Hepatocyte (in vitro differentiated cells): Measurements from ENCODE around the gene RTP3. TPM values are rescaled to one million over a fixed set of nuclear protein-coding genes. Genes with fewer than 3 reads are reported as not detected.

Experiments
- DNase-seq: peaks from one replicate; pipeline ENCODE4 v3.0.0-alpha.2; 2016; ENCODE audit warnings: low spot score
- H2AFZ ChIP-seq: fragments of 200-600 bp; sonication (generic); 2 replicates; pipeline ENCODE4 v1.6.0; 2016; ENCODE audit warnings: antibody characterized with exemption, mild to moderate bottlenecking
- H3K27ac ChIP-seq: fragments of 200-600 bp; sonication (generic); 2 replicates; pipeline ENCODE4 v1.5.1; 2016; ENCODE audit warnings: mild to moderate bottlenecking
- H3K27me3 ChIP-seq: fragments of 200-600 bp; sonication (generic); 2 replicates; pipeline ENCODE4 v1.6.1; 2016
- H3K36me3 ChIP-seq: fragments of 200-600 bp; sonication (generic); replicated peaks from 2 replicates; pipeline ENCODE4 v1.5.1; 2016; ENCODE audit warnings: low read depth; ENCODE audit not compliant: insufficient read depth
- H3K4me1 ChIP-seq: fragments of 200-600 bp; sonication (generic); 2 replicates; pipeline ENCODE4 v1.5.1; 2016; ENCODE audit warnings: mild to moderate bottlenecking, moderate library complexity; ENCODE audit not compliant: insufficient read depth
- H3K4me2 ChIP-seq: fragments of 200-600 bp; sonication (generic); 2 replicates; pipeline ENCODE4 v1.6.0; 2016
- H3K4me3 ChIP-seq: fragments of 200-600 bp; sonication (generic); 2 replicates; pipeline ENCODE4 v1.5.1; 2016; ENCODE audit warnings: mild to moderate bottlenecking
- H3K79me2 ChIP-seq: fragments of 200-600 bp; sonication (generic); 2 replicates; pipeline ENCODE4 v1.6.0; 2017; ENCODE audit warnings: mild to moderate bottlenecking
- H3K9me2 ChIP-seq: fragments of 200-600 bp; sonication (generic); replicated peaks from 2 replicates; pipeline ENCODE4 v1.6.0; 2017; ENCODE audit warnings: mild to moderate bottlenecking; ENCODE audit not compliant: insufficient read depth
- H3K9me3 ChIP-seq: fragments of 200-600 bp; sonication (generic); 2 replicates; pipeline ENCODE4 v1.5.1; 2016; ENCODE audit warnings: low read depth, mild to moderate bottlenecking
- H4K20me1 ChIP-seq: fragments of 200-600 bp; sonication (generic); 2 replicates; pipeline ENCODE4 v1.6.0; 2016; ENCODE audit warnings: mild to moderate bottlenecking; ENCODE audit not compliant: insufficient read depth, poor library complexity, severe bottlenecking
- EZH2 ChIP-seq: fragments of 200-600 bp; sonication (generic); IDR thresholded peaks from 2 replicates; pipeline ENCODE4 v1.6.1; 2016; ENCODE audit warnings: antibody characterized with exemption, mild to moderate bottlenecking, borderline replicate concordance
- EZH2phosphoT487 ChIP-seq: fragments of 200-600 bp; sonication (generic); IDR thresholded peaks from one replicate; pipeline ENCODE4 v1.6.1; 2018; ENCODE audit warnings: antibody characterized with exemption, mild to moderate bottlenecking, low read depth, moderate library complexity; ENCODE audit not compliant: unreplicated experiment, severe bottlenecking
- WGBS: methylation state at CpG from one replicate; pipeline ENCODE4 v1.1.6; 2016; ENCODE audit warnings: low lambda C conversion rate; ENCODE audit errors: missing lambda C conversion rate; 5-methylcytosine and 5-hydroxymethylcytosine counted together
- polyA plus RNA-seq: library from polyadenylated mRNA; unstranded; fragments of >200 nt; fragmentation: Nextera tagmentation; extraction: Ambion mirVana; gene quantifications from 2 replicates; pipeline ENCODE4 v1.2.1, GENCODE V29; 2016
- total RNA-seq: library from RNA; depleted of rRNA; stranded (reverse); fragments of >200 nt; gene quantifications from 2 replicates; pipeline ENCODE4 v1.2.3, GENCODE V29; 2014
- TF ChIP-seq, protein P1 (sequence below): fragments of 200-600 bp; sonication (generic); IDR thresholded peaks from 2 replicates; pipeline ENCODE4 v1.5.1; 2016; ENCODE audit warnings: antibody characterized with exemption, mild to moderate bottlenecking; ENCODE audit not compliant: poor library complexity

RTP3 gene
- total and polyA plus RNA-seq, 2 experiments from 2014 or later, result 1.8 to 2.0 TPM

DNA sequence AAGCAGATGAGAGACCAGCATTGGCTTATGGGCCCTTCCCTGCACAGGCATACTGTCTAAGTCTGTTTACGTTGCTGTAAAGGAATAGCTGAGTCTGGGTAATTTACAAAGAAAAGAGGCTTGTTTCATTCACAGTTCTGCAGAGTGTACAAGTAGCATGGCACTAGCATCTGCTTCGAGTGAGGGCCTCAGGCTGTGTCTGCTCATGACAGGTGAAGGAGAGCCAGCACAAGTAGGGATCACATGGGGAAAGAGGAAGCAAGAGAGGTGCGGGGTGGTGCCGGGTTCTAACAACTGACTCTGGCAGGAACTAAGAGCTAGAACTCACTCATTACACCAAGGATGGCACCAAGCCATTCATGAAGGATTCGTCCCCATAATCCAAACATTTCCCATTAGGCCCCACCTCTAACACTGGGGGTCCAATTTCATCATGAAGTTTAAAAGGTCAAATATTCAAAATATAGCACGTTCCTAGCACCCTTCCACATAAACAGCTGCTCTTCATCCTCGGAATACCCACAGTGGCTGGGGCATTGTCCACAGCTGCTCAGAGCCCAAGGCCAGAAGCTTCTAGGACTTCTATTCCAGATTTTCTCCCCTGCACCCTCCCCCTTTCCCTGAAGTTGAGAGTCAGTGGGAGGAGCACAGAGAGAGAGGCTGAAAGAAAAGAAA, 5.6 kb downstream of the RTP3 start:
- no peak overlapping the region for H2AFZ ChIP-seq
- no peak for DNase-seq
- H3K79me2 ChIP-seq, result no peaks in the 10 kb centered on the region
- H3K27ac ChIP-seq, result no peak overlapping the region
- H3K27me3 ChIP-seq, result no peaks in the 10 kb centered on the region
- 65% methylated on average over 7 of the region's 7 CpGs for WGBS
- TF ChIP-seq EZH2, result no peak
- TF ChIP-seq, protein P1, sequence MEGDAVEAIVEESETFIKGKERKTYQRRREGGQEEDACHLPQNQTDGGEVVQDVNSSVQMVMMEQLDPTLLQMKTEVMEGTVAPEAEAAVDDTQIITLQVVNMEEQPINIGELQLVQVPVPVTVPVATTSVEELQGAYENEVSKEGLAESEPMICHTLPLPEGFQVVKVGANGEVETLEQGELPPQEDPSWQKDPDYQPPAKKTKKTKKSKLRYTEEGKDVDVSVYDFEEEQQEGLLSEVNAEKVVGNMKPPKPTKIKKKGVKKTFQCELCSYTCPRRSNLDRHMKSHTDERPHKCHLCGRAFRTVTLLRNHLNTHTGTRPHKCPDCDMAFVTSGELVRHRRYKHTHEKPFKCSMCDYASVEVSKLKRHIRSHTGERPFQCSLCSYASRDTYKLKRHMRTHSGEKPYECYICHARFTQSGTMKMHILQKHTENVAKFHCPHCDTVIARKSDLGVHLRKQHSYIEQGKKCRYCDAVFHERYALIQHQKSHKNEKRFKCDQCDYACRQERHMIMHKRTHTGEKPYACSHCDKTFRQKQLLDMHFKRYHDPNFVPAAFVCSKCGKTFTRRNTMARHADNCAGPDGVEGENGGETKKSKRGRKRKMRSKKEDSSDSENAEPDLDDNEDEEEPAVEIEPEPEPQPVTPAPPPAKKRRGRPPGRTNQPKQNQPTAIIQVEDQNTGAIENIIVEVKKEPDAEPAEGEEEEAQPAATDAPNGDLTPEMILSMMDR, result no peak
- no peak for TF ChIP-seq EZH2phosphoT487
- H3K9me3 ChIP-seq, result no peaks in the 10 kb centered on the region
- H3K36me3 ChIP-seq, result no peaks in the 10 kb centered on the region
- H4K20me1 ChIP-seq, result no peaks in the 10 kb centered on the region
- peaks cover 22% of the 10 kb centered on the region for H3K4me1 ChIP-seq
- no peaks in the 10 kb centered on the region for H3K9me2 ChIP-seq
- no peak overlapping the region for H3K4me2 ChIP-seq
- H3K4me3 ChIP-seq, result no peak overlapping the region

DNA sequence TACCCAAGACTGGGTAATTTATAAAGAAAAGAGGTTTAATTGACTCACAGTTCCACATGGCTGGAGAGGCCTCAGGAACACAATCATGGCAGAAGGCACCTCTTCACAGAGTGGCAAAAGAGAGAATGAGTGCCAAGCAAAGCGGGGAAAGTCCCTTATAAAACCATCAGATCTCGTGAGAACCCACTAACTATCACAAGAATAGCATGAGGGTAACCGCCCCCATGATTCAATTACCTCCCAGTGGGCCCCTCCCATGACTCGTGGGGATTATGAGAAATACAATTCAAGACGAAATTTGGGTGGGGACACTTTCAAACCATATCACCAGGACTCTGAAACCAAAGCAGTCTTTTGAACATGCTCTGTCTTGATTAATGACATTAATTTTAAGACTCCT, 7.0 kb downstream of the RTP3 start:
- no peaks in the 10 kb centered on the region for H3K27me3 ChIP-seq

DNA sequence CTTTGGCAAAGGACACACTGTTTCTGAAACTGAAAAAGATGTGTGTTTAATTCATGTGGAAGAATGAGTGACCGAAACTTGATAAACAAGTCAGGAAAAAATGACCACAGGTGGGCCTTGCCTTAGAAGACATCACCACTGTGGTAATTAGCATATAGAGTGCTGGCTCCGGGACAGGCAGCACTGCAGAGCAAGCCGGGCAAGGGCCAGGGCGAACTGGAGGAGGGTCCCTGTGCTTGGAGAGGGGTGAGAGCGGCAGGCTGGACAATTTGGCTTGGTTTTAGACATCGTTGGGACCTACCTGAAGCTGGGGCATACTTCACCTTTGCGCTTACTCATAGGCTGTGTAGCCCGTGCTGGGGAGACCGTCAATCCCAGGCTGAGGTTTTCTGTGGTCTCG, 8.2 kb downstream of the RTP3 start:
- no peak for DNase-seq
- Histone ChIP-seq H3K4me1 (peaks cover 14% of the 10 kb centered on the region), H4K20me1 (no peaks in the 10 kb centered on the region), H3K27ac (no peak overlapping the region), H3K36me3 (no peaks in the 10 kb centered on the region), H2AFZ (no peak overlapping the region), H3K27me3 (no peaks in the 10 kb centered on the region), H3K79me2 (no peaks in the 10 kb centered on the region), H3K4me3 (no peak overlapping the region), H3K9me2 (no peaks in the 10 kb centered on the region), H3K9me3 (no peaks in the 10 kb centered on the region), H3K4me2 (no peak overlapping the region)
- 90% methylated on average over 10 of the region's 10 CpGs for whole genome bisulfite sequencing
- TF ChIP-seq, protein P1, result no peak
- TF ChIP-seq EZH2 (no peak), EZH2phosphoT487 (no peak)

More for the DNA sequence above, 7.0 kb downstream of the RTP3 start:
- Histone ChIP-seq H3K79me2 (no peaks in the 10 kb centered on the region), H3K9me2 (no peaks in the 10 kb centered on the region), H3K4me1 (peaks cover 22% of the 10 kb centered on the region), H3K4me2 (no peak overlapping the region), H3K27ac (no peak overlapping the region), H3K4me3 (no peak overlapping the region), H3K9me3 (no peaks in the 10 kb centered on the region), H3K36me3 (no peaks in the 10 kb centered on the region), H4K20me1 (no peaks in the 10 kb centered on the region), H2AFZ (no peak overlapping the region)
- no peak for DNase-seq
- WGBS, result 85% methylated on average over 5 of the region's 5 CpGs
- TF ChIP-seq EZH2phosphoT487, result no peak

DNA sequence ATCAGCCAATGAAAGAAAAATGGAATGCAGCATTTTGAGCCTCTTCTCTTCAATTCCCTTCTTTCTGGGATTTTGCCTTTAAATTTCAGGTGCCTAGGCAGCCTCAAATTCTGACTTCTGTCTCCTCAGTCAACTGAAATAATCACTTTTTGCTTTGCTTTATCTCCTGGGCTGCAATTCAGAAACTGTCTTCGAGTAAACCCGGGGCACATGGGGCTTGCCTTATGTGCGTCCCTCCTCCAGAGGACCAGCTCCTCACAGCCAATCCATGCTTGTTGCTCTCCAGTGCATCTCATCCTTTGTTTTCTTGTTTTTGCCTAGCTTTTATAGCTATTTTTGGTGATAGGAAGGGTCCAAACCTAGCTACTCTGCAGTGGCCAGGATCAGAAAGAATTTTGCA, 8.8 kb downstream of the RTP3 start:
- H3K27me3 ChIP-seq, result no peaks in the 10 kb centered on the region
- H3K4me1 ChIP-seq, result peaks cover 8% of the 10 kb centered on the region
- TF ChIP-seq EZH2phosphoT487 (no peak), EZH2 (no peak)
- TF ChIP-seq, protein P1, result no peak
- 88% methylated on average over 3 of the region's 3 CpGs for WGBS
- no peak overlapping the region for H3K4me3 ChIP-seq
- no peaks in the 10 kb centered on the region for H3K9me2 ChIP-seq
- no peak overlapping the region for H3K4me2 ChIP-seq
- H2AFZ ChIP-seq, result no peak overlapping the region
- no peaks in the 10 kb centered on the region for H4K20me1 ChIP-seq
- no peak for DNase-seq
- H3K79me2 ChIP-seq, result no peaks in the 10 kb centered on the region
- no peaks in the 10 kb centered on the region for H3K9me3 ChIP-seq
- H3K27ac ChIP-seq, result no peak overlapping the region
- no peaks in the 10 kb centered on the region for H3K36me3 ChIP-seq
